Liver (tissue), 9 donors: ENCODE results near the gene DIAPH3. TPM values are rescaled to one million over a fixed set of nuclear protein-coding genes. Genes with fewer than 3 reads are reported as not detected.

Experiments
- DNase-seq: peaks from one replicate; pipeline ENCODE4 v3.0.0-alpha.2; 2017; ENCODE audit warnings: low spot score
- H3K27ac ChIP-seq, 2 donors: one replicate each; pipeline ENCODE4 v1.7.0; 2013; ENCODE audit warnings: inconsistent platforms in 2 of 2, low read length in 2 of 2, control low read depth in 1 of 2, low read depth in 1 of 2, mild to moderate bottlenecking in 1 of 2
- H3K27me3 ChIP-seq, 4 donors: one replicate each; pipeline versions ENCODE4 v1.6.1 to v1.7.0; 2013; ENCODE audit warnings: low read length in 3 of 4, inconsistent platforms in 1 of 4, mild to moderate bottlenecking in 1 of 4, moderate library complexity in 1 of 4; ENCODE audit not compliant: control insufficient read depth in 4 of 4, insufficient read depth in 4 of 4
- H3K36me3 ChIP-seq, 4 donors: one replicate each; pipeline versions ENCODE4 v1.6.1 to v1.7.0; 2013; ENCODE audit warnings: low read length in 3 of 4, mild to moderate bottlenecking in 3 of 4, low read depth in 1 of 4, moderate library complexity in 1 of 4; ENCODE audit not compliant: control insufficient read depth in 4 of 4, insufficient read depth in 3 of 4
- H3K4me1 ChIP-seq, 4 donors: one replicate each; pipeline versions ENCODE4 v1.6.1 to v1.7.0; 2013; ENCODE audit warnings: low read length in 3 of 4, mild to moderate bottlenecking in 3 of 4, moderate library complexity in 1 of 4; ENCODE audit not compliant: control insufficient read depth in 4 of 4, insufficient read depth in 4 of 4
- H3K4me3 ChIP-seq, 3 donors: one replicate each; pipeline versions ENCODE4 v1.6.1 to v1.7.0; 2013; ENCODE audit warnings: low read length in 3 of 3, control low read depth in 1 of 3, low read depth in 1 of 3, mild to moderate bottlenecking in 1 of 3
- H3K9ac ChIP-seq, 2 donors: one replicate each; pipeline ENCODE4 v1.7.0; 2013; ENCODE audit warnings: low read length in 2 of 2, mild to moderate bottlenecking in 2 of 2, moderate library complexity in 2 of 2, control low read depth in 1 of 2, low read depth in 1 of 2
- H3K9me3 ChIP-seq, 4 donors: one replicate each; pipeline versions ENCODE4 v1.6.1 to v1.7.0; 2013; ENCODE audit warnings: low read length in 3 of 4; ENCODE audit not compliant: control insufficient read depth in 4 of 4
- EGR1 ChIP-seq, 2 donors: IDR thresholded peaks; 2 replicates each; pipeline ENCODE4 v1.6.1; 2016 to 2018; ENCODE audit warnings: antibody characterized with exemption in 2 of 2, low read depth in 2 of 2
- FOXA1 ChIP-seq: IDR thresholded peaks from 2 replicates; pipeline ENCODE4 v1.6.1; 2016; ENCODE audit warnings: antibody characterized with exemption
- FOXA2 ChIP-seq: IDR thresholded peaks from 2 replicates; pipeline ENCODE4 v1.6.1; 2016; ENCODE audit warnings: antibody characterized with exemption
- GABPA ChIP-seq, 2 donors: IDR thresholded peaks in 1 of 2; conservative IDR thresholded peaks in 1 of 2; 2 replicates each; pipeline ENCODE4 v1.6.1; 2016; ENCODE audit warnings: antibody characterized with exemption in 2 of 2, mild to moderate bottlenecking in 1 of 2, moderate library complexity in 1 of 2
- HNF4A ChIP-seq, 2 donors: conservative IDR thresholded peaks; 2 replicates each; pipeline ENCODE4 v1.6.1; 2016; ENCODE audit warnings: antibody characterized with exemption in 2 of 2, mild to moderate bottlenecking in 2 of 2
- HNF4G ChIP-seq: IDR thresholded peaks from 2 replicates; pipeline ENCODE4 v1.6.1; 2016; ENCODE audit warnings: antibody characterized with exemption
- JUND ChIP-seq, 2 donors: IDR thresholded peaks; 2 replicates each; pipeline ENCODE4 v1.6.1; 2016; ENCODE audit warnings: antibody characterized with exemption in 2 of 2
- NR2F2 ChIP-seq: IDR thresholded peaks from 2 replicates; pipeline ENCODE4 v1.6.1; 2016; ENCODE audit warnings: antibody characterized with exemption
- RAD21 ChIP-seq, 2 donors: IDR thresholded peaks; 2 replicates each; pipeline ENCODE4 v1.6.1; 2016; ENCODE audit warnings: antibody characterized with exemption in 2 of 2, mild to moderate bottlenecking in 2 of 2
- RXRA ChIP-seq, 2 donors: IDR thresholded peaks; 2 replicates each; pipeline ENCODE4 v1.6.1; 2017 to 2018; ENCODE audit warnings: antibody characterized with exemption in 2 of 2, mild to moderate bottlenecking in 1 of 2
- SP1 ChIP-seq: IDR thresholded peaks from 2 replicates; pipeline ENCODE4 v1.6.1; 2018; ENCODE audit warnings: antibody characterized with exemption, mild to moderate bottlenecking
- TAF1 ChIP-seq: conservative IDR thresholded peaks from 2 replicates; pipeline ENCODE4 v1.6.1; 2016; ENCODE audit warnings: antibody characterized with exemption, mild to moderate bottlenecking
- YY1 ChIP-seq: IDR thresholded peaks from 2 replicates; pipeline ENCODE4 v1.6.1; 2016; ENCODE audit warnings: antibody characterized with exemption, mild to moderate bottlenecking
- WGBS: extraction: QIAGEN DNeasy Blood & Tissue Kit; methylation state at CpG from one replicate; pipeline ENCODE4 v1.1.7; 2013; 5-methylcytosine and 5-hydroxymethylcytosine counted together
- polyA plus RNA-seq, 2 donors: library from polyadenylated mRNA; stranded (reverse) in 1 of 2; unstranded in 1 of 2; fragments of 200-250 nt in 1 of 2; fragments of >200 nt in 1 of 2; fragmentation: Nextera tagmentation in 1 of 2; extraction: Ambion mirVana in 1 of 2; gene quantifications; one replicate each; pipeline versions ENCODE4 v1.2.1 to v1.2.3, GENCODE V29; 2013 to 2015
- total RNA-seq, 2 donors: library from RNA; depleted of rRNA; stranded (reverse); fragments of >200 nt; gene quantifications; one replicate each; pipeline ENCODE4 v1.2.3, GENCODE V29; 2014
- TF ChIP-seq, protein P1 (sequence below): IDR thresholded peaks from 2 replicates; pipeline ENCODE4 v1.6.1; 2016; ENCODE audit warnings: antibody characterized with exemption
- TF ChIP-seq, protein P2 (sequence below): fragments of 150-350 bp; IDR thresholded peaks from 2 replicates; pipeline ENCODE4 v1.5.1; 2017; ENCODE audit warnings: improper control_type of control experiment, low read depth, low read length; ENCODE audit not compliant: missing input control
- TF ChIP-seq, protein P3 (sequence below): IDR thresholded peaks from 2 replicates; pipeline ENCODE4 v1.6.1; 2016; ENCODE audit warnings: antibody characterized with exemption
- TF ChIP-seq, protein P4 (sequence below): IDR thresholded peaks from 2 replicates; pipeline ENCODE4 v1.6.1; 2016; ENCODE audit warnings: antibody characterized with exemption
- TF ChIP-seq, protein P5 (sequence below): IDR thresholded peaks from 2 replicates; pipeline ENCODE4 v1.6.1; 2016; ENCODE audit warnings: antibody characterized with exemption, mild to moderate bottlenecking
- donor health status: healthy.
- donor health status: healthy.
- donor health status: healthy.
- donor health status: healthy.
- donor health status: healthy.

The DIAPH3 gene
- total and polyA plus RNA-seq, 4 donors = 0.08 to 11.1 (median 0.27) TPM

DNA sequence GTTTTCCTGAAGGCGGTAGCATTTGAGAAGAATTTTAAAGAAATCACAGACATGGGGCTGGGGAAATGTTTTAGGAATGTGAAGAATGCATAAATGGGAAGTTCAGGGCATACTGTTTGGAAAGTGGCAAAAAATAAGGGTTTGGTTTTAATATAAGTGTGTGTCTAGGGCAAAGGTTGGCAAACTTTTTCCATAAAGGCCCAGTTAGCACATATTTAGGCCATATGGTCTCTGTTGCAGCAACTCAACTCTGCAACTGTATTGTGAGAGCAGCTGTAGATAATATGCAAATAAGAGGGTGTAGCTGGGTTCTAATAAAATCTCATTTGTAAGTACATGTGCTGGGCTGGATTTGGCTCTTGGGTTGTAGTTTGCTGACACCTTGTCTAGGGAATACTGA lies 521.9 kb downstream of the DIAPH3 start:
- no peak for DNase-seq
- WGBS = 79% methylated on average over 1 of the region's 1 CpG
- Histone ChIP-seq H3K27me3 (peaks cover 0 to 3% (median 0%) of the 10 kb centered on the region in 4 donors), H3K4me3 (no peak overlapping the region), H3K27ac (no peak overlapping the region), H3K9me3 (no peaks in the 10 kb centered on the region), H3K9ac (no peak overlapping the region), H3K36me3 (no peaks in the 10 kb centered on the region), H3K4me1 (no peaks in the 10 kb centered on the region)
- TF ChIP-seq RXRA (IDR thresholded peaks at IDR 0.05) (no peak), RAD21 (IDR thresholded peaks at IDR 0.05) (no peak), HNF4A (conservative IDR thresholded peaks at IDR 0.05) (no peak), NR2F2 (no peak), FOXA1 (no peak), YY1 (no peak), EGR1 (IDR thresholded peaks at IDR 0.05; ENCODE audit: low read depth in 2 of 2) (no peak)
- TF ChIP-seq, protein P1, sequence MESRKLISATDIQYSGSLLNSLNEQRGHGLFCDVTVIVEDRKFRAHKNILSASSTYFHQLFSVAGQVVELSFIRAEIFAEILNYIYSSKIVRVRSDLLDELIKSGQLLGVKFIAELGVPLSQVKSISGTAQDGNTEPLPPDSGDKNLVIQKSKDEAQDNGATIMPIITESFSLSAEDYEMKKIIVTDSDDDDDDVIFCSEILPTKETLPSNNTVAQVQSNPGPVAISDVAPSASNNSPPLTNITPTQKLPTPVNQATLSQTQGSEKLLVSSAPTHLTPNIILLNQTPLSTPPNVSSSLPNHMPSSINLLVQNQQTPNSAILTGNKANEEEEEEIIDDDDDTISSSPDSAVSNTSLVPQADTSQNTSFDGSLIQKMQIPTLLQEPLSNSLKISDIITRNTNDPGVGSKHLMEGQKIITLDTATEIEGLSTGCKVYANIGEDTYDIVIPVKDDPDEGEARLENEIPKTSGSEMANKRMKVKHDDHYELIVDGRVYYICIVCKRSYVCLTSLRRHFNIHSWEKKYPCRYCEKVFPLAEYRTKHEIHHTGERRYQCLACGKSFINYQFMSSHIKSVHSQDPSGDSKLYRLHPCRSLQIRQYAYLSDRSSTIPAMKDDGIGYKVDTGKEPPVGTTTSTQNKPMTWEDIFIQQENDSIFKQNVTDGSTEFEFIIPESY = no peak
- TF ChIP-seq, protein P2, sequence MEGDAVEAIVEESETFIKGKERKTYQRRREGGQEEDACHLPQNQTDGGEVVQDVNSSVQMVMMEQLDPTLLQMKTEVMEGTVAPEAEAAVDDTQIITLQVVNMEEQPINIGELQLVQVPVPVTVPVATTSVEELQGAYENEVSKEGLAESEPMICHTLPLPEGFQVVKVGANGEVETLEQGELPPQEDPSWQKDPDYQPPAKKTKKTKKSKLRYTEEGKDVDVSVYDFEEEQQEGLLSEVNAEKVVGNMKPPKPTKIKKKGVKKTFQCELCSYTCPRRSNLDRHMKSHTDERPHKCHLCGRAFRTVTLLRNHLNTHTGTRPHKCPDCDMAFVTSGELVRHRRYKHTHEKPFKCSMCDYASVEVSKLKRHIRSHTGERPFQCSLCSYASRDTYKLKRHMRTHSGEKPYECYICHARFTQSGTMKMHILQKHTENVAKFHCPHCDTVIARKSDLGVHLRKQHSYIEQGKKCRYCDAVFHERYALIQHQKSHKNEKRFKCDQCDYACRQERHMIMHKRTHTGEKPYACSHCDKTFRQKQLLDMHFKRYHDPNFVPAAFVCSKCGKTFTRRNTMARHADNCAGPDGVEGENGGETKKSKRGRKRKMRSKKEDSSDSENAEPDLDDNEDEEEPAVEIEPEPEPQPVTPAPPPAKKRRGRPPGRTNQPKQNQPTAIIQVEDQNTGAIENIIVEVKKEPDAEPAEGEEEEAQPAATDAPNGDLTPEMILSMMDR = no peak
- TF ChIP-seq, protein P3, sequence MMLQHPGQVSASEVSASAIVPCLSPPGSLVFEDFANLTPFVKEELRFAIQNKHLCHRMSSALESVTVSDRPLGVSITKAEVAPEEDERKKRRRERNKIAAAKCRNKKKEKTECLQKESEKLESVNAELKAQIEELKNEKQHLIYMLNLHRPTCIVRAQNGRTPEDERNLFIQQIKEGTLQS = no peak
- TF ChIP-seq, protein P4, sequence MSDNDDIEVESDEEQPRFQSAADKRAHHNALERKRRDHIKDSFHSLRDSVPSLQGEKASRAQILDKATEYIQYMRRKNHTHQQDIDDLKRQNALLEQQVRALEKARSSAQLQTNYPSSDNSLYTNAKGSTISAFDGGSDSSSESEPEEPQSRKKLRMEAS = no peak

DNA sequence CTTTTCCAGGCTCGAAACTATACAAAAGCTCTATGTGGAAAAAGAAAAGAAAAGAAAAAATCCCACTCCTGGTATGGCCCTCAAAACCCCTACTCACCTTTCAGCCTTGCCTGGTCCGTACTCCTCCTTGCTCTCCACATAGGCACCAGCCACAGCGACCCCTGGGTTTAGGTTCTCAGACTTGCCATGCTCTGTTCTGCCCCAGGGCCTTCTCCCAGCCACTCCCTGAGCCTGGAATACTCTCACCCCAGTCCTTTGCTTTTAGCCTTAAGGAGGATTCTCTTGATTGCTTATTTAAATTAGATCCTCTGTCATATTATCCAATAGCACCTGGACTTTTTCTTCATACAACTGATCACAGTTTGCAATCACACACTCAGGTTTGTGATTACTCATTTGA lies 522.5 kb downstream of the DIAPH3 start:
- Histone ChIP-seq H3K36me3 (no peaks in the 10 kb centered on the region), H3K27ac (no peak overlapping the region), H3K9ac (no peak overlapping the region), H3K4me1 (no peaks in the 10 kb centered on the region), H3K9me3 (no peaks in the 10 kb centered on the region), H3K4me3 (no peak overlapping the region), H3K27me3 (peaks cover 0 to 3% (median 0%) of the 10 kb centered on the region in 4 donors)
- no peak for DNase-seq
- TF ChIP-seq, protein P2 = no peak
- TF ChIP-seq FOXA2 = no peak
- no peak for TF ChIP-seq RAD21 (IDR thresholded peaks at IDR 0.05)
- TF ChIP-seq, protein P3 = no peak
- no peak for TF ChIP-seq EGR1 (IDR thresholded peaks at IDR 0.05; ENCODE audit: low read depth in 2 of 2)
- no peak for TF ChIP-seq GABPA (IDR thresholded peaks at IDR 0.05 in 1 of 2, conservative IDR thresholded peaks at IDR 0.05 in 1 of 2)
- TF ChIP-seq FOXA1 = no peak
- TF ChIP-seq SP1 = no peak
- TF ChIP-seq HNF4A (conservative IDR thresholded peaks at IDR 0.05) = no peak
- no peak for TF ChIP-seq RXRA (IDR thresholded peaks at IDR 0.05)
- no peak for TF ChIP-seq TAF1
- TF ChIP-seq YY1 = no peak
- TF ChIP-seq, protein P5, sequence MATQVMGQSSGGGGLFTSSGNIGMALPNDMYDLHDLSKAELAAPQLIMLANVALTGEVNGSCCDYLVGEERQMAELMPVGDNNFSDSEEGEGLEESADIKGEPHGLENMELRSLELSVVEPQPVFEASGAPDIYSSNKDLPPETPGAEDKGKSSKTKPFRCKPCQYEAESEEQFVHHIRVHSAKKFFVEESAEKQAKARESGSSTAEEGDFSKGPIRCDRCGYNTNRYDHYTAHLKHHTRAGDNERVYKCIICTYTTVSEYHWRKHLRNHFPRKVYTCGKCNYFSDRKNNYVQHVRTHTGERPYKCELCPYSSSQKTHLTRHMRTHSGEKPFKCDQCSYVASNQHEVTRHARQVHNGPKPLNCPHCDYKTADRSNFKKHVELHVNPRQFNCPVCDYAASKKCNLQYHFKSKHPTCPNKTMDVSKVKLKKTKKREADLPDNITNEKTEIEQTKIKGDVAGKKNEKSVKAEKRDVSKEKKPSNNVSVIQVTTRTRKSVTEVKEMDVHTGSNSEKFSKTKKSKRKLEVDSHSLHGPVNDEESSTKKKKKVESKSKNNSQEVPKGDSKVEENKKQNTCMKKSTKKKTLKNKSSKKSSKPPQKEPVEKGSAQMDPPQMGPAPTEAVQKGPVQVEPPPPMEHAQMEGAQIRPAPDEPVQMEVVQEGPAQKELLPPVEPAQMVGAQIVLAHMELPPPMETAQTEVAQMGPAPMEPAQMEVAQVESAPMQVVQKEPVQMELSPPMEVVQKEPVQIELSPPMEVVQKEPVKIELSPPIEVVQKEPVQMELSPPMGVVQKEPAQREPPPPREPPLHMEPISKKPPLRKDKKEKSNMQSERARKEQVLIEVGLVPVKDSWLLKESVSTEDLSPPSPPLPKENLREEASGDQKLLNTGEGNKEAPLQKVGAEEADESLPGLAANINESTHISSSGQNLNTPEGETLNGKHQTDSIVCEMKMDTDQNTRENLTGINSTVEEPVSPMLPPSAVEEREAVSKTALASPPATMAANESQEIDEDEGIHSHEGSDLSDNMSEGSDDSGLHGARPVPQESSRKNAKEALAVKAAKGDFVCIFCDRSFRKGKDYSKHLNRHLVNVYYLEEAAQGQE = no peak
- no peak for TF ChIP-seq HNF4G
- TF ChIP-seq, protein P1 = no peak
- TF ChIP-seq JUND (IDR thresholded peaks at IDR 0.05) = no peak
- no peak for TF ChIP-seq NR2F2
- 64% methylated on average over 3 of the region's 3 CpGs for WGBS
